ENCODE results near the gene UBA3.

Gene UBA3

GRCh38 chr3:69020857-69021256, 59.3 kb downstream of the UBA3 start:
- Histone ChIP-seq H3K79me2 (no peaks in the 10 kb centered on the region), H3K27me3 (ENCODE audit: control insufficient read depth, insufficient read depth, low read length) (no peaks in the 10 kb centered on the region), H3K27ac (no peak overlapping the region), H3K4me1 (no peaks in the 10 kb centered on the region), H3K4me2 (ENCODE audit: low read length) (no peak overlapping the region), H3K4me3 (ENCODE audit: low read depth, low read length) (no peak overlapping the region), H2AFZ (no peak overlapping the region), H3K36me3 (ENCODE audit: control insufficient read depth, insufficient read depth, low read length) (no peaks in the 10 kb centered on the region), H3K9ac (no peak overlapping the region), H3K9me3 (ENCODE audit: control insufficient read depth, low read length) (no peaks in the 10 kb centered on the region)
- TF ChIP-seq, protein P1, sequence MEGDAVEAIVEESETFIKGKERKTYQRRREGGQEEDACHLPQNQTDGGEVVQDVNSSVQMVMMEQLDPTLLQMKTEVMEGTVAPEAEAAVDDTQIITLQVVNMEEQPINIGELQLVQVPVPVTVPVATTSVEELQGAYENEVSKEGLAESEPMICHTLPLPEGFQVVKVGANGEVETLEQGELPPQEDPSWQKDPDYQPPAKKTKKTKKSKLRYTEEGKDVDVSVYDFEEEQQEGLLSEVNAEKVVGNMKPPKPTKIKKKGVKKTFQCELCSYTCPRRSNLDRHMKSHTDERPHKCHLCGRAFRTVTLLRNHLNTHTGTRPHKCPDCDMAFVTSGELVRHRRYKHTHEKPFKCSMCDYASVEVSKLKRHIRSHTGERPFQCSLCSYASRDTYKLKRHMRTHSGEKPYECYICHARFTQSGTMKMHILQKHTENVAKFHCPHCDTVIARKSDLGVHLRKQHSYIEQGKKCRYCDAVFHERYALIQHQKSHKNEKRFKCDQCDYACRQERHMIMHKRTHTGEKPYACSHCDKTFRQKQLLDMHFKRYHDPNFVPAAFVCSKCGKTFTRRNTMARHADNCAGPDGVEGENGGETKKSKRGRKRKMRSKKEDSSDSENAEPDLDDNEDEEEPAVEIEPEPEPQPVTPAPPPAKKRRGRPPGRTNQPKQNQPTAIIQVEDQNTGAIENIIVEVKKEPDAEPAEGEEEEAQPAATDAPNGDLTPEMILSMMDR (IDR thresholded peaks at IDR 0.05), result no peak

DNA sequence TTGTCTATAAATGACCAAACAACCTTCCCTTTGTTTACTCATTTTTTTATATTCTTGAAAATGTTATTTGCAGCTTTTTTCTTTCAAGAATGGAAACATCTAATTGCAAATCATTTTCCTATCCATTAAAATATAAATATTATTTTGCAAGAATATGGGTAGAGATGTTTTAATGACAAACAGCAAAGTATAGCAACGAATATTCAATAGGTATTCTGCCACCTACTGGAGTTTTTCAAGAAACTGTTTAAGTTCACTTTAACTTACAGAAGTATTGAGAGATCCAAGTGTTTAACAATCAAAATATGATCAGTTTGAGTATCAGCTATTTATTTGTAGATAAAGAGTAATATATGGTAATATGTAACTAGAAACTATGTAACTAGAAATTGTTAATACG, 59.7 kb downstream of the UBA3 start:
- Histone ChIP-seq H3K4me2 (ENCODE audit: low read length) (no peak overlapping the region), H3K9ac (no peak overlapping the region), H3K4me3 (ENCODE audit: low read depth, low read length) (no peak overlapping the region), H3K4me1 (no peaks in the 10 kb centered on the region), H3K9me3 (ENCODE audit: control insufficient read depth, low read length) (no peaks in the 10 kb centered on the region), H2AFZ (no peak overlapping the region), H3K27ac (no peak overlapping the region), H3K79me2 (no peaks in the 10 kb centered on the region), H3K36me3 (ENCODE audit: control insufficient read depth, insufficient read depth, low read length) (no peaks in the 10 kb centered on the region), H3K27me3 (ENCODE audit: control insufficient read depth, insufficient read depth, low read length) (no peaks in the 10 kb centered on the region)
- TF ChIP-seq, protein P1 (IDR thresholded peaks at IDR 0.05), result peak; percentile 18

GRCh38 chr3:69016901-69017300, 63.3 kb downstream of the UBA3 start:
- Histone ChIP-seq H3K4me2 (ENCODE audit: low read length) (no peak overlapping the region), H3K79me2 (no peaks in the 10 kb centered on the region), H3K4me1 (peaks cover 7% of the 10 kb centered on the region), H3K4me3 (ENCODE audit: low read depth, low read length) (no peak overlapping the region), H3K36me3 (ENCODE audit: control insufficient read depth, insufficient read depth, low read length) (no peaks in the 10 kb centered on the region), H2AFZ (no peak overlapping the region), H3K9ac (no peak overlapping the region), H3K9me3 (ENCODE audit: control insufficient read depth, low read length) (no peaks in the 10 kb centered on the region), H3K27ac (no peak overlapping the region), H3K27me3 (ENCODE audit: control insufficient read depth, insufficient read depth, low read length) (no peaks in the 10 kb centered on the region)
- TF ChIP-seq, protein P1 (IDR thresholded peaks at IDR 0.05), result no peak

- Histone ChIP-seq H3K9ac (no peak overlapping the region), H2AFZ (no peak overlapping the region), H3K36me3 (ENCODE audit: control insufficient read depth, insufficient read depth, low read length) (no peaks in the 10 kb centered on the region), H3K27me3 (ENCODE audit: control insufficient read depth, insufficient read depth, low read length) (no peaks in the 10 kb centered on the region), H3K9me3 (ENCODE audit: control insufficient read depth, low read length) (no peaks in the 10 kb centered on the region), H3K4me1 (peaks cover 7% of the 10 kb centered on the region), H3K4me3 (ENCODE audit: low read depth, low read length) (no peak overlapping the region), H3K27ac (no peak overlapping the region), H3K79me2 (no peaks in the 10 kb centered on the region), H3K4me2 (ENCODE audit: low read length) (no peak overlapping the region)
- TF ChIP-seq, protein P1 (IDR thresholded peaks at IDR 0.05), result no peak
These were observed 64.1 kb downstream of the UBA3 start for GRCh38 chr3:69016102-69016501.

- H3K4me2 ChIP-seq (ENCODE audit: low read length), result peak overlapping the region; percentile 86
- H3K4me1 ChIP-seq, result peaks cover 7% of the 10 kb centered on the region
- no peaks in the 10 kb centered on the region for H3K27me3 ChIP-seq (ENCODE audit: control insufficient read depth, insufficient read depth, low read length)
- H3K4me3 ChIP-seq (ENCODE audit: low read depth, low read length), result peak overlapping the region; percentile 71
- peak overlapping the region; percentile 87 for H3K27ac ChIP-seq
- no peaks in the 10 kb centered on the region for H3K79me2 ChIP-seq
- H2AFZ ChIP-seq, result peak overlapping the region; percentile 90
- TF ChIP-seq, protein P1 (IDR thresholded peaks at IDR 0.05), result no peak
- no peak overlapping the region for H3K9ac ChIP-seq
- H3K9me3 ChIP-seq (ENCODE audit: control insufficient read depth, low read length), result no peaks in the 10 kb centered on the region
- H3K36me3 ChIP-seq (ENCODE audit: control insufficient read depth, insufficient read depth, low read length), result no peaks in the 10 kb centered on the region
These were observed 66.1 kb downstream of the UBA3 start for GRCh38 chr3:69014022-69014580.
